Transverse colon (tissue), 4 donors: ENCODE data around the gene MYH16.

Experiments
- CTCF ChIP-seq, 5 experiments: fragments of 200-600 bp in 3 of 5; fragments of 450-650 bp in 2 of 5; sonication (generic) in 3 of 5; IDR thresholded peaks; 1 replicate in 2 of 5; 2 replicates in 3 of 5; pipeline ENCODE4 v1.5.1; 2016 to 2017; ENCODE audit warnings: antibody characterized with exemption in 5 of 5, inconsistent platforms in 3 of 5, mild to moderate bottlenecking in 2 of 5, moderate library complexity in 1 of 5
- EP300 ChIP-seq: sonication (generic); formaldehyde crosslinking; IDR thresholded peaks from one replicate; pipeline ENCODE4 v1.6.1; 2017; ENCODE audit warnings: antibody characterized with exemption, low read depth
- POLR2A ChIP-seq: fragments of 450-650 bp; IDR thresholded peaks from one replicate; pipeline ENCODE4 v1.6.1; 2016; ENCODE audit warnings: antibody characterized with exemption, mild to moderate bottlenecking, moderate library complexity
- POLR2AphosphoS5 ChIP-seq, 3 donors: sonication (generic); formaldehyde crosslinking; IDR thresholded peaks; one replicate each; pipeline ENCODE4 v1.6.1; 2016; ENCODE audit warnings: antibody characterized with exemption in 3 of 3

GRCh38 chr7:99275496-99275895 is 2.9 kb downstream of the MYH16 start:
- TF ChIP-seq POLR2A = no peak
- no peak for TF ChIP-seq EP300
- no peak for TF ChIP-seq CTCF (IDR thresholded peaks at IDR 0.05)
- no peak for TF ChIP-seq POLR2AphosphoS5 (IDR thresholded peaks at IDR 0.05)
